ENCODE data around the gene TPM3. TPM values are rescaled to one million over a fixed set of nuclear protein-coding genes. Genes with fewer than 3 reads are reported as not detected.

The TPM3 gene
- total and polyA plus RNA-seq, 9 of the 15 experiments (the other 6 are each of a cell fraction or from before 2014, with no cell fraction given), result 202 to 604 (median 421) TPM

- H3K9me3 ChIP-seq (replicated peaks; ENCODE audit: control insufficient read depth, insufficient read depth, low read depth, low read length), result no peaks in the 10 kb centered on the region
- DNase-seq (ENCODE audit: extremely low read depth in 1 of 4, low spot score in 3 of 4) (peak; percentile 73 to 77 (median 76)), ATAC-seq (peak; percentile 87), FAIRE-seq (peak; percentile 88)
- H3K4me3 ChIP-seq, result no peak overlapping the region
- WGBS (ENCODE audit: insufficient coverage, low coverage, missing lambda C conversion rate), result 0% methylated on average over 5 of the region's 5 CpGs
- ChIA-PET POLR2A (interaction anchor here (0.6 to 2.1 kb wide), 8 partner anchors 9 to 406 kb away, joined by 3 to 7 read pairs (median 4); no protein-coding TSS in a partner anchor), CTCF (ENCODE audit: low intra/inter-chr PET ratio) (interaction anchor here (1.5 to 2.3 kb wide), 4 partner anchors 10 to 146 kb away, joined by 4 to 14 read pairs (median 6); partner anchors contain the start of gene HAX1)
- no peaks in the 10 kb centered on the region for H3K27me3 ChIP-seq (ENCODE audit: control insufficient read depth in 2 of 2, insufficient read depth in 2 of 2, low read length in 2 of 2)
- peak overlapping the region; percentile 65; the same call in 1 of the 2 replicates for H3K4me2 ChIP-seq (ENCODE audit: insufficient read depth, low read length)
- in situ Hi-C loops (cut with MboI) (no loop called here), intact Hi-C loops (cut with micrococcal nuclease) (loop anchor here (1.0 to 10.0 kb wide), 3 partner anchors 73 to 266 kb away; partner anchors contain the start of gene HAX1)
- H3K9ac ChIP-seq (ENCODE audit: insufficient read depth in 1 of 2, low read depth in 2 of 2, low read length in 2 of 2), result peak overlapping the region in 1 of 2 experiments; percentile 29; a peak in 1 of 4 replicates
- peaks cover 5 to 8% of the 10 kb centered on the region in 2 experiments; a peak in 4 of 5 replicates for H3K4me1 ChIP-seq (replicated peaks in 1 of 2; ENCODE audit: control insufficient read depth in 2 of 2, insufficient read depth in 2 of 2, low read length in 2 of 2)
- H2AFZ ChIP-seq (ENCODE audit: low read depth, low read length), result peak overlapping the region; percentile 66
- H4K20me1 ChIP-seq (replicated peaks; ENCODE audit: control insufficient read depth, insufficient read depth, low read length), result no peaks in the 10 kb centered on the region
- H3K36me3 ChIP-seq (ENCODE audit: control insufficient read depth, insufficient read depth, low read length), result no peaks in the 10 kb centered on the region
- no TSS peak for BruUV-seq (replicated peaks)
- H3K9me1 ChIP-seq (ENCODE audit: control insufficient read depth, insufficient read depth, low read length), result no peaks in the 10 kb centered on the region
- H3K27ac ChIP-seq (ENCODE audit: extremely low read depth, low read depth, low read length), result no peak overlapping the region
- H3K79me2 ChIP-seq (ENCODE audit: control insufficient read depth, insufficient read depth, low read length), result no peaks in the 10 kb centered on the region; the same call in 2 of the 3 replicates
- peak in 1 of 2 experiments; percentile 27; a peak in 1 of 4 replicates for TF ChIP-seq RCOR1 (IDR thresholded peaks at IDR 0.05; ENCODE audit: borderline replicate concordance in 1 of 2, low read depth in 2 of 2, low read length in 2 of 2)
- peak; percentile 51 for TF ChIP-seq SMC3 (conservative IDR thresholded peaks at IDR 0.05; ENCODE audit: insufficient read depth, low read depth, low read length)
- 0 out of 2 replicates have a peak, but pooled peaks have one; percentile 21 for TF ChIP-seq DPF2 (IDR thresholded peaks at IDR 0.05)
- TF ChIP-seq, protein P1, sequence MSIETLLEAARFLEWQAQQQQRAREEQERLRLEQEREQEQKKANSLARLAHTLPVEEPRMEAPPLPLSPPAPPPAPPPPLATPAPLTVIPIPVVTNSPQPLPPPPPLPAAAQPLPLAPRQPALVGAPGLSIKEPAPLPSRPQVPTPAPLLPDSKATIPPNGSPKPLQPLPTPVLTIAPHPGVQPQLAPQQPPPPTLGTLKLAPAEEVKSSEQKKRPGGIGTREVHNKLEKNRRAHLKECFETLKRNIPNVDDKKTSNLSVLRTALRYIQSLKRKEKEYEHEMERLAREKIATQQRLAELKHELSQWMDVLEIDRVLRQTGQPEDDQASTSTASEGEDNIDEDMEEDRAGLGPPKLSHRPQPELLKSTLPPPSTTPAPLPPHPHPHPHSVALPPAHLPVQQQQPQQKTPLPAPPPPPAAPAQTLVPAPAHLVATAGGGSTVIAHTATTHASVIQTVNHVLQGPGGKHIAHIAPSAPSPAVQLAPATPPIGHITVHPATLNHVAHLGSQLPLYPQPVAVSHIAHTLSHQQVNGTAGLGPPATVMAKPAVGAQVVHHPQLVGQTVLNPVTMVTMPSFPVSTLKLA (conservative IDR thresholded peaks at IDR 0.05), result peak in 1 of 2 experiments; percentile 44; a peak in 2 of 4 replicates
- peak; percentile 64 to 66 for TF ChIP-seq RAD21 (CRISPR knock-in tag; conservative IDR thresholded peaks at IDR 0.05 in 1 of 2, IDR thresholded peaks at IDR 0.05 in 1 of 2)
- TF ChIP-seq, protein P2, sequence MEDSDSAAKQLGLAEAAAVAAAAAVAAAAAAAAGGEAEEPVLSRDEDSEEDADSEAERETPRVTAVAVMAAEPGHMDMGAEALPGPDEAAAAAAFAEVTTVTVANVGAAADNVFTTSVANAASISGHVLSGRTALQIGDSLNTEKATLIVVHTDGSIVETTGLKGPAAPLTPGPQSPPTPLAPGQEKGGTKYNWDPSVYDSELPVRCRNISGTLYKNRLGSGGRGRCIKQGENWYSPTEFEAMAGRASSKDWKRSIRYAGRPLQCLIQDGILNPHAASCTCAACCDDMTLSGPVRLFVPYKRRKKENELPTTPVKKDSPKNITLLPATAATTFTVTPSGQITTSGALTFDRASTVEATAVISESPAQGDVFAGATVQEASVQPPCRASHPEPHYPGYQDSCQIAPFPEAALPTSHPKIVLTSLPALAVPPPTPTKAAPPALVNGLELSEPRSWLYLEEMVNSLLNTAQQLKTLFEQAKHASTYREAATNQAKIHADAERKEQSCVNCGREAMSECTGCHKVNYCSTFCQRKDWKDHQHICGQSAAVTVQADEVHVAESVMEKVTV (CRISPR knock-in tag; IDR thresholded peaks at IDR 0.05), result peak; percentile 34; the same call in 1 of the 2 replicates
- no peak for TF ChIP-seq ZEB2 (IDR thresholded peaks at IDR 0.05)
- 0 out of 2 replicates have a peak, but pooled peaks have one; percentile 37 for TF ChIP-seq EHMT2 (IDR thresholded peaks at IDR 0.05)
- TF ChIP-seq TEAD4 (IDR thresholded peaks at IDR 0.05; ENCODE audit: low read length), result 0 out of 2 replicates have a peak, but pooled peaks have one; percentile 21
- TF ChIP-seq TEAD4 (CRISPR knock-in tag; IDR thresholded peaks at IDR 0.05; ENCODE audit: borderline replicate concordance), result no peak
- TF ChIP-seq DACH1 (IDR thresholded peaks at IDR 0.05; ENCODE audit: partially characterized antibody), result no peak
- 0 out of 4 replicates have a peak, but pooled peaks of 1 of the 2 experiments have one; percentile 19 for TF ChIP-seq KDM1A (IDR thresholded peaks at IDR 0.05)
- TF ChIP-seq, protein P3, sequence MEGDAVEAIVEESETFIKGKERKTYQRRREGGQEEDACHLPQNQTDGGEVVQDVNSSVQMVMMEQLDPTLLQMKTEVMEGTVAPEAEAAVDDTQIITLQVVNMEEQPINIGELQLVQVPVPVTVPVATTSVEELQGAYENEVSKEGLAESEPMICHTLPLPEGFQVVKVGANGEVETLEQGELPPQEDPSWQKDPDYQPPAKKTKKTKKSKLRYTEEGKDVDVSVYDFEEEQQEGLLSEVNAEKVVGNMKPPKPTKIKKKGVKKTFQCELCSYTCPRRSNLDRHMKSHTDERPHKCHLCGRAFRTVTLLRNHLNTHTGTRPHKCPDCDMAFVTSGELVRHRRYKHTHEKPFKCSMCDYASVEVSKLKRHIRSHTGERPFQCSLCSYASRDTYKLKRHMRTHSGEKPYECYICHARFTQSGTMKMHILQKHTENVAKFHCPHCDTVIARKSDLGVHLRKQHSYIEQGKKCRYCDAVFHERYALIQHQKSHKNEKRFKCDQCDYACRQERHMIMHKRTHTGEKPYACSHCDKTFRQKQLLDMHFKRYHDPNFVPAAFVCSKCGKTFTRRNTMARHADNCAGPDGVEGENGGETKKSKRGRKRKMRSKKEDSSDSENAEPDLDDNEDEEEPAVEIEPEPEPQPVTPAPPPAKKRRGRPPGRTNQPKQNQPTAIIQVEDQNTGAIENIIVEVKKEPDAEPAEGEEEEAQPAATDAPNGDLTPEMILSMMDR (IDR thresholded peaks at IDR 0.05 in 2 of 3, conservative IDR thresholded peaks at IDR 0.05 in 1 of 3; ENCODE audit: insufficient read depth in 2 of 3, low read depth in 1 of 3, low read length in 3 of 3), result peak; percentile 57 to 73 (median 73)
These were observed 7.1 kb upstream of the TPM3 start for GRCh38 chr1:154198756-154199562.

Measured in K562 (cell line).